WTC11 (cell line): ENCODE measurements around the gene GRM4. TPM values are rescaled to one million over a fixed set of nuclear protein-coding genes. Genes with fewer than 3 reads are reported as not detected.
A peak's percentile ranks its signal among the peaks of the same experiment; 100 is the strongest.

ENCODE experiments used
- ATAC-seq: fragments of 200-7000 bp; cut with Tn5 transposase; 2 replicates; pipeline ENCODE4 v1.10.0; 2021; ENCODE audit warnings: mild to moderate bottlenecking, moderate library complexity
- CTCF ChIA-PET: fragments of 300-600 bp; sonication (Branson Sonifier 250); formaldehyde crosslinking; loops from one replicate; lab custom pipeline; 2021; ENCODE audit warnings: antibody characterized with exemption; lab: Charles Lee
- POLR2A ChIA-PET: fragments of 350-600 bp; sonication (Branson Sonifier 250); formaldehyde crosslinking; loops from one replicate; lab custom pipeline; 2021; ENCODE audit warnings: antibody characterized with exemption; lab: Charles Lee
- DNase-seq: peaks from one replicate; pipeline ENCODE4 v3.0.0; 2021; ENCODE audit warnings: low spot score
- H3K27ac Mint-ChIP-seq: 2 replicates; pipeline ENCODE4 v1.8.0; 2021; ENCODE audit warnings: mixed read lengths
- H3K27me3 Mint-ChIP-seq: 2 replicates; pipeline ENCODE4 v1.8.0; 2021; ENCODE audit warnings: low read depth, mild to moderate bottlenecking, moderate library complexity, mixed read lengths
- H3K36me3 Mint-ChIP-seq: 2 replicates; pipeline ENCODE4 v1.8.0; 2021; ENCODE audit warnings: mixed read lengths
- H3K4me1 Mint-ChIP-seq: 2 replicates; pipeline ENCODE4 v1.8.0; 2022; ENCODE audit warnings: mixed read lengths
- H3K4me3 Mint-ChIP-seq: 2 replicates; pipeline ENCODE4 v1.8.0; 2021; ENCODE audit warnings: mild to moderate bottlenecking, moderate library complexity, mixed read lengths
- H3K9me3 Mint-ChIP-seq: 2 replicates; pipeline ENCODE4 v1.8.0; 2021; ENCODE audit warnings: mixed read lengths
- ARID4B ChIP-seq: sonication (generic); formaldehyde crosslinking; IDR thresholded peaks from 2 replicates; pipeline ENCODE4 v1.8.0; 2023; ENCODE audit warnings: missing genetic modification reagents, mild to moderate bottlenecking, borderline replicate concordance
- CREB1 ChIP-seq: sonication (generic); formaldehyde crosslinking; IDR thresholded peaks from 2 replicates; pipeline ENCODE4 v1.8.0; 2023; ENCODE audit warnings: mild to moderate bottlenecking, missing genetic modification reagents
- ELF4 ChIP-seq: sonication (generic); formaldehyde crosslinking; IDR thresholded peaks from 2 replicates; pipeline ENCODE4 v1.8.1; 2022; ENCODE audit warnings: low read depth, mild to moderate bottlenecking, moderate library complexity, missing genetic modification reagents
- FOXJ3 ChIP-seq: sonication (generic); formaldehyde crosslinking; IDR thresholded peaks from 2 replicates; pipeline ENCODE4 v1.9.0; 2021; ENCODE audit warnings: missing genetic modification reagents, mild to moderate bottlenecking, borderline replicate concordance
- FOXP4 ChIP-seq: sonication (generic); formaldehyde crosslinking; IDR thresholded peaks from 2 replicates; pipeline ENCODE4 v1.8.0; 2022; ENCODE audit warnings: mild to moderate bottlenecking, missing genetic modification reagents
- GABPB1 ChIP-seq: sonication (generic); formaldehyde crosslinking; IDR thresholded peaks from 2 replicates; pipeline ENCODE4 v1.8.1; 2023; ENCODE audit warnings: mild to moderate bottlenecking, missing genetic modification reagents
- GTF2I ChIP-seq: fragments of 250-450 bp; sonication (Bioruptor Pico); conservative IDR thresholded peaks from 2 replicates; pipeline ENCODE4 v1.4.0; 2021; ENCODE audit warnings: mild to moderate bottlenecking
- MXD4 ChIP-seq: fragments of 250-450 bp; sonication (Bioruptor Pico); IDR thresholded peaks from 2 replicates; pipeline ENCODE4 v1.8.0; 2021; ENCODE audit warnings: mild to moderate bottlenecking, moderate library complexity, borderline replicate concordance
- OVOL2 ChIP-seq: fragments of 250-450 bp; sonication (Bioruptor Pico); IDR thresholded peaks from 2 replicates; pipeline ENCODE4 v1.9.0; 2021; ENCODE audit warnings: mild to moderate bottlenecking, borderline replicate concordance
- RELA ChIP-seq: sonication (generic); formaldehyde crosslinking; IDR thresholded peaks from 2 replicates; pipeline ENCODE4 v1.8.1; 2022; ENCODE audit warnings: missing genetic modification reagents, mild to moderate bottlenecking, borderline replicate concordance
- RORB ChIP-seq: fragments of 250-450 bp; sonication (Bioruptor Pico); IDR thresholded peaks from 2 replicates; pipeline ENCODE4 v1.9.0; 2021; ENCODE audit warnings: mild to moderate bottlenecking
- ZBTB43 ChIP-seq: sonication (generic); formaldehyde crosslinking; IDR thresholded peaks from 2 replicates; pipeline ENCODE4 v1.8.1; 2023; ENCODE audit warnings: mild to moderate bottlenecking, missing genetic modification reagents
- ZNF232 ChIP-seq: sonication (generic); formaldehyde crosslinking; IDR thresholded peaks from 2 replicates; pipeline ENCODE4 v1.8.0; 2022; ENCODE audit warnings: mild to moderate bottlenecking, missing genetic modification reagents
- ZNF396 ChIP-seq: fragments of 250-450 bp; sonication (Bioruptor Pico); IDR thresholded peaks from 2 replicates; pipeline ENCODE4 v1.8.0; 2021; ENCODE audit warnings: mild to moderate bottlenecking, moderate library complexity, borderline replicate concordance
- ZNF416 ChIP-seq: fragments of 250-450 bp; sonication (Bioruptor Pico); IDR thresholded peaks from 2 replicates; pipeline ENCODE4 v1.9.0; 2021; ENCODE audit warnings: mild to moderate bottlenecking, inconsistent platforms
- ZNF423 ChIP-seq: fragments of 250-450 bp; sonication (Bioruptor Pico); IDR thresholded peaks from 2 replicates; pipeline ENCODE4 v2.1.2; 2022; ENCODE audit warnings: mild to moderate bottlenecking, moderate library complexity
- total RNA-seq: library from RNA; stranded (reverse); gene quantifications from 3 replicates; pipeline ENCODE4 v1.2.3, GENCODE V29; 2021
- TF ChIP-seq, protein P1 (sequence below): sonication (generic); formaldehyde crosslinking; IDR thresholded peaks from 2 replicates; pipeline ENCODE4 v1.8.0; 2022; ENCODE audit warnings: mild to moderate bottlenecking, missing genetic modification reagents
- TF ChIP-seq, protein P2 (sequence below): fragments of 250-450 bp; sonication (Bioruptor Pico); IDR thresholded peaks from 2 replicates; pipeline ENCODE4 v1.9.0; 2021; ENCODE audit warnings: mild to moderate bottlenecking
- TF ChIP-seq, protein P3 (sequence below): sonication (generic); formaldehyde crosslinking; IDR thresholded peaks from 2 replicates; pipeline ENCODE4 v1.8.1; 2022; ENCODE audit warnings: mild to moderate bottlenecking, moderate library complexity, missing genetic modification reagents

Gene GRM4
- total RNA-seq, 1 experiment from 2014 or later = 34.5 TPM

DNA sequence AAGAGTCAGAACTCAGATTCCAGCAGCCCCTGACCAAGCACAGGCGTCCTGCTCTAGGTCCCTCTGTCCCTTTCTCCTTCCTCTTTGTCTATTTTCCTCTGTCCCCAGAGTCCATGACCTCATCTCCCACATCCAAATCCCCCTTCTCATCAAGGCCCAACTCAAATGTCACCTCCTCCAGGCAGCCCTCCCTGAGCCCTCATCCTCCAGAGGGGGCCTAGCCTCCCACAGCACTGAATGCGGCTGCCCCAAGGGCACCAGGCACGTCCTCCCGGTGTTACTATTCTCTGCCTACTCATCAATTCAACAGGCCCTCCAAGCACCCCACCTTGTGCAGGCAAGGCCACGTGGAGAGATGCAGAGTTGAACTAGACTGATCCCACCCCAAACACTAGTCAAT is 49.7 kb downstream of the GRM4 start (continued):
- TF ChIP-seq, protein P1, sequence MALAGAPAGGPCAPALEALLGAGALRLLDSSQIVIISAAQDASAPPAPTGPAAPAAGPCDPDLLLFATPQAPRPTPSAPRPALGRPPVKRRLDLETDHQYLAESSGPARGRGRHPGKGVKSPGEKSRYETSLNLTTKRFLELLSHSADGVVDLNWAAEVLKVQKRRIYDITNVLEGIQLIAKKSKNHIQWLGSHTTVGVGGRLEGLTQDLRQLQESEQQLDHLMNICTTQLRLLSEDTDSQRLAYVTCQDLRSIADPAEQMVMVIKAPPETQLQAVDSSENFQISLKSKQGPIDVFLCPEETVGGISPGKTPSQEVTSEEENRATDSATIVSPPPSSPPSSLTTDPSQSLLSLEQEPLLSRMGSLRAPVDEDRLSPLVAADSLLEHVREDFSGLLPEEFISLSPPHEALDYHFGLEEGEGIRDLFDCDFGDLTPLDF (CRISPR knock-in tag) = no peak
- TF ChIP-seq ZNF416 (CRISPR knock-in tag) = no peak
- TF ChIP-seq ZNF232 = no peak
- TF ChIP-seq, protein P2, sequence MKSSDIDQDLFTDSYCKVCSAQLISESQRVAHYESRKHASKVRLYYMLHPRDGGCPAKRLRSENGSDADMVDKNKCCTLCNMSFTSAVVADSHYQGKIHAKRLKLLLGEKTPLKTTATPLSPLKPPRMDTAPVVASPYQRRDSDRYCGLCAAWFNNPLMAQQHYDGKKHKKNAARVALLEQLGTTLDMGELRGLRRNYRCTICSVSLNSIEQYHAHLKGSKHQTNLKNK (CRISPR knock-in tag) = no peak
- no peak for TF ChIP-seq ZBTB43

DNA sequence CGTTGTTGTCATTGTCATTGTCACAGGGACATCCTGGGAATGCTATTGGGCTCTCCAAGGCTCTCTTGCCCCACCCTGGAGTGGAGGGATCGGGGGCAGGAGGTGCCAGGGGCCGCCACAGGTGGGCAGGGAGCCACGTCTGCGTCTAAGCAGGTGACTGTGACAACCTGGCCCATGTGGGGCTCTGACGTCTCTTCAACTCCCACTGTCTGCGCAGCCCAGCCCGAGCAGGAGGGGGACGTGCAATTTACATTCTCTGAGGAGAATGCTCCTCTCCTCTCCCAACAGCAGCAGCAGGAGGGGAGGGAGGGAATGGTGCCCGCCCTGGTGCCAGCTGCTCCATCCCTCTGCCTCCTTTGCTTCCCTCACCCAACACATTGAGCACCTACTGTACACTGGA is 50.1 kb downstream of the GRM4 start:
- POLR2A ChIA-PET = no interaction called here
- peaks cover 3% of the 10 kb centered on the region; the same call in 1 of the 2 replicates for H3K36me3 Mint-ChIP-seq

DNA sequence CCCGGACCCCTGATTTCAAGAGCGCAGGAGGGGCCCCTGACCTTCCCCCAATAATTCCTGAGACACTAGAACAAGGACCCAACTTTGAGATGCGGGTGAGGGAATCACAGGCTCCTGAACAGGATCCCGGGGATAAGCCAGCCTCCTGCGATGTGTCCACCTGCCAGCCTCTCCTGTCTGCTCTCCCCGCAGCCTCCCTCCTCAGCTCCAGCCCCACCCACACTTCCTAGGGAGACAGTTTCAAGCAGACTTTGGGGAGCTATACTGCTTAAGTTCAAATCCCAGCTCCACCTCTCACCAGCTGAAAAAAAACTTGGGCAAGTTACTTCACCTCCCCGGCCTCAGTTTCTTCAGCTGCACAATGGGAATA is 50.8 kb downstream of the GRM4 start:
- Mint-ChIP-seq H3K4me1 (peaks cover 47% of the 10 kb centered on the region), H3K4me3 (no peak overlapping the region), H3K9me3 (no peaks in the 10 kb centered on the region), H3K27ac (peak overlapping the region; percentile 36; the same call in 1 of the 2 replicates), H3K27me3 (no peaks in the 10 kb centered on the region), H3K36me3 (no peaks in the 10 kb centered on the region)
- POLR2A ChIA-PET = interaction anchor here (0.6 kb wide), 1 partner anchor 34 kb away, joined by 4 read pairs; no protein-coding TSS in a partner anchor
- CTCF ChIA-PET = interaction anchor here (1.0 kb wide), 1 partner anchor 41 kb away, joined by 3 read pairs; no protein-coding TSS in a partner anchor
- ATAC-seq (no peak), DNase-seq (no peak)
- TF ChIP-seq MXD4 (CRISPR knock-in tag) (no peak), GABPB1 (no peak), RELA (CRISPR knock-in tag) (no peak), GTF2I (CRISPR knock-in tag) (no peak), FOXJ3 (CRISPR knock-in tag) (no peak), ELF4 (CRISPR knock-in tag) (no peak), ARID4B (CRISPR knock-in tag) (no peak), ZNF423 (CRISPR knock-in tag) (no peak), OVOL2 (CRISPR knock-in tag) (no peak), RORB (CRISPR knock-in tag) (no peak), ZNF396 (CRISPR knock-in tag) (no peak)
- TF ChIP-seq, protein P3, sequence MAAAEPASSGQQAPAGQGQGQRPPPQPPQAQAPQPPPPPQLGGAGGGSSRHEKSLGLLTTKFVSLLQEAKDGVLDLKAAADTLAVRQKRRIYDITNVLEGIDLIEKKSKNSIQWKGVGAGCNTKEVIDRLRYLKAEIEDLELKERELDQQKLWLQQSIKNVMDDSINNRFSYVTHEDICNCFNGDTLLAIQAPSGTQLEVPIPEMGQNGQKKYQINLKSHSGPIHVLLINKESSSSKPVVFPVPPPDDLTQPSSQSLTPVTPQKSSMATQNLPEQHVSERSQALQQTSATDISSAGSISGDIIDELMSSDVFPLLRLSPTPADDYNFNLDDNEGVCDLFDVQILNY = no peak

More for the DNA sequence above, 50.1 kb downstream of the GRM4 start:
- TF ChIP-seq ZNF396 (CRISPR knock-in tag) (no peak), FOXP4 (CRISPR knock-in tag) (no peak), CREB1 (CRISPR knock-in tag) (no peak)
- peaks cover 51% of the 10 kb centered on the region for H3K4me1 Mint-ChIP-seq
- no peak overlapping the region for H3K4me3 Mint-ChIP-seq
- no peak for DNase-seq
- no peaks in the 10 kb centered on the region for H3K27me3 Mint-ChIP-seq
- H3K9me3 Mint-ChIP-seq = no peaks in the 10 kb centered on the region
- ATAC-seq = no peak
- peak overlapping the region; percentile 71; the same call in 1 of the 2 replicates for H3K27ac Mint-ChIP-seq
- CTCF ChIA-PET = no interaction called here
